Activated T-cell treated with anti-CD3 and anti-CD28 coated beads, Interleukin-2, amount 50 U/mL, for 4 hours (primary cell): ENCODE results near the gene ZDHHC11B. TPM values are rescaled to one million over a fixed set of nuclear protein-coding genes. Genes with fewer than 3 reads are reported as not detected.
"Not testable (repeated sequence)": the region's sequence is repeated elsewhere in the genome, so short reads cannot be mapped to it uniquely, and the experiment has no call there.

Experiments
- ATAC-seq, 2 donors: fragments of 200-7000 bp; cut with Tn5 transposase; one replicate each; pipeline ENCODE4 v1.10.0; 2021
- DNase-seq: peaks from one replicate; pipeline ENCODE4 v3.0.0-alpha.2; 2020
- H3K27me3 Mint-ChIP-seq: one replicate; pipeline ENCODE4 v1.8.0; 2021; ENCODE audit warnings: low read depth, mixed read lengths
- H3K36me3 Mint-ChIP-seq: one replicate; pipeline ENCODE4 v1.8.0; 2022; ENCODE audit warnings: mixed read lengths; ENCODE audit not compliant: insufficient read depth
- H3K4me1 Mint-ChIP-seq: one replicate; pipeline ENCODE4 v1.8.0; 2021; ENCODE audit warnings: low read depth, mixed read lengths
- H3K4me3 Mint-ChIP-seq: one replicate; pipeline ENCODE4 v1.8.0; 2021; ENCODE audit warnings: mild to moderate bottlenecking, moderate library complexity, mixed read lengths
- H3K9me3 Mint-ChIP-seq: one replicate; pipeline ENCODE4 v1.8.0; 2021; ENCODE audit warnings: mixed read lengths
- total RNA-seq, 3 donors: library from RNA; stranded (reverse); gene quantifications; one replicate each; pipeline ENCODE4 v1.2.1, GENCODE V29; 2021

Gene ZDHHC11B
- total RNA-seq, 3 donors from 2014 or later = 0.21 to 0.66 (median 0.30) TPM

DNA sequence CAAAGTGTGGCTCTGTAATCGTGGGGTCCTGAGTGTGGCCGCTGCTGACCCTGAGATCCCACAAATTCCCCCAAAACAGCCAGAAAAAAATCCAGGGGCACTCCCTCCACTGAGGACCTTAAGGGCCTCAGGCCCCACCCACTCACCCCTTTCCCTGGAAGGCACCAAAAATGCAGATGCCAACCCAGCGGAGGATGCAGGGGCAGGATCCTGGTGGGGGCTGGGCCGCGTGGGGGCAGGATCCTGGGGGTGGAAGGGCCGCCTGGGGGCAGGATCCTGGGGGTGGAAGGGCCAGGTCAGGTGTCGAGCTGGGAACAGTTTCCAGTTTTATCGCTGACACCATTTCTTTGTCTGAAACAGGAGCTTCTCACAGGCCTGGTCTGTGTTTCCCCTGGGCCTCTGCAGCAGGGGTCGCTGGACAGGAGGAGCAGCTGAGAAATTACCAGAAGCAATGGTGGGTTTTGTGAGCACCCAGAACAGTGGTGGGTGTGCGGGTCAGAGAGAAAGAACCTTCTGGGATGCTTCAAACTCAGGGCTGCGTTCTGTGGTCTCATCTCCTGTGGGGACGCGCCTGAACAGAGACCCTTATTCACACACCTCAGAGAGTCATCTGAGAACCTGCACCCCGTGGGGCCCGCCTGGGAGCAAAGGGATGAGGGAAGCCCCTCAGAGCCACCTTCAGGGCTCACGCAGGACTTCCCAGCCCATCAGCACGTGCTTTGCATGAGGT is 105.2 kb downstream of the ZDHHC11B start:
- H3K9me3 Mint-ChIP-seq, H3K4me3 Mint-ChIP-seq, ATAC-seq, H3K27me3 Mint-ChIP-seq, H3K4me1 Mint-ChIP-seq, DNase-seq, H3K36me3 Mint-ChIP-seq: not testable (repeated sequence)

DNA sequence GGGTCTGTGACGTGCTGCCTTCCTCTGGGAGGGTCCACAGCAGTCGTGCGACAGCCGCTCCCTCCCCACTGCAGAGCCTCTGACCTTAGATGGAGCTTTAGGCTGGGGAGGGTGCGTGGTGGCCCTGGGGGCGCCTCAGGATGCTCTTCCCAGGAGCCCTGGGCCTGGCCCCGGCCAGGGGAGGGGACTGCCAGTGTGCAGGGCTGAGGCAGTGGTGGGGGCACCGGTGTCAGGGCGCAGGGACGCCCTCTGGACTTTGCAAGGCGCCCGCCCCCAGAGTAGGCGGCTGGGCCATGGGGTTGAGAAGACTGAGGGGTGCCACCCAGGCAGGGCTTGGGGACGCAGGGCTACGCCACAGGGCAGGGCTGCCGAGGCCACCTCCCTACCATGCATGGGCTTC is 106.0 kb downstream of the ZDHHC11B start:
- H3K4me3 Mint-ChIP-seq, ATAC-seq, H3K36me3 Mint-ChIP-seq, H3K9me3 Mint-ChIP-seq, H3K4me1 Mint-ChIP-seq, H3K27me3 Mint-ChIP-seq, DNase-seq: not testable (repeated sequence)

- Mint-ChIP-seq H3K27me3 (peaks cover 3% of the 10 kb centered on the region), H3K36me3 (no peaks in the 10 kb centered on the region), H3K4me1 (peaks cover 8% of the 10 kb centered on the region), H3K9me3 (no peaks in the 10 kb centered on the region), H3K4me3 (no peak overlapping the region)
- DNase-seq (peak; percentile 4), ATAC-seq (no peak)
Observed at GRCh38 chr5:677131-678101, 107.1 kb downstream of the ZDHHC11B start.

- no peak for ATAC-seq
- no peak overlapping the region for H3K4me3 Mint-ChIP-seq
- no peaks in the 10 kb centered on the region for H3K36me3 Mint-ChIP-seq
- no peaks in the 10 kb centered on the region for H3K9me3 Mint-ChIP-seq
- no peak for DNase-seq
- peaks cover 3% of the 10 kb centered on the region for H3K27me3 Mint-ChIP-seq
- peaks cover 13% of the 10 kb centered on the region for H3K4me1 Mint-ChIP-seq
Observed at GRCh38 chr5:676699-677076, 107.8 kb downstream of the ZDHHC11B start.

DNA sequence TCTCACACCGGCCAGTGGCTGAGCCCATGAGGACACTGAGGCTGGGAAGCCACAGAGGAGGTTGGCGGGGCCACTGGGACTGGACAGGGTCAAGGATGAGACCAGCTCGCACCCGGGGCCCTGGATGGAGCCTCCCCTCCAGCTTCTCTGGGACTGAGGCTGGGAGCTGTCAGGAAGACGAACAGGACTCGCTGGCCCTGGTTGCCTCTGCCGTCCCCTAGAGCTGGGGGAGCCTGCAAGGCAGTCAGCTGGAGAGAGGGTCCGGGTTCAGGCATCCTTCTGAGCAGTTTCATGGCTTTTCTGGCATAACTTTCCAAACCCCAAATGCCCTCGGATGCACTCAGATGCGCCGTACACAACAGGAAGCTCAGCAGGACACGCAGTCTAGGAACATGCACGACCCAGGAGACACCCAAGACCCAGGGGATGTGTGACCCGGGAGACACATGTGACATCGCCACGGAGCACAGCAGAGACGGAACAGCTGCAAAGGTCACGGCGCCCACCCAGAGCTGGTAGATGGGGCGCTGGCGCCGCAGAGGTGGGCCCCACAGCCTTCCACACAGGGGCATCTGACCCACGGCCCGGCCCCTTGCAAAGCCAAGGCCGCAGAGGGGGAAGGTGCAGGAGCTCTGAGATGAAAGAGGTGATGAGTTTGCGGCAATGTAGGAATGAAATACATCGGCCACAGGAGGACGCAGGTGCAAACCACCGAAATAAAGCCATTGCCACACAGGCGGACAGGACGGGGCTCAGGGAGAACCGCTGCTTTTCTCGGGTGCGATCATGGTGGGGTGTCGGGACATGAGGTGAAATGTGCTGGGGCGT is 108.4 kb downstream of the ZDHHC11B start:
- Mint-ChIP-seq H3K4me3 (no peak overlapping the region), H3K9me3 (no peaks in the 10 kb centered on the region), H3K4me1 (peaks cover 13% of the 10 kb centered on the region), H3K36me3 (no peaks in the 10 kb centered on the region), H3K27me3 (peaks cover 3% of the 10 kb centered on the region)
- no peak for ATAC-seq
- DNase-seq = peak; percentile 3

DNA sequence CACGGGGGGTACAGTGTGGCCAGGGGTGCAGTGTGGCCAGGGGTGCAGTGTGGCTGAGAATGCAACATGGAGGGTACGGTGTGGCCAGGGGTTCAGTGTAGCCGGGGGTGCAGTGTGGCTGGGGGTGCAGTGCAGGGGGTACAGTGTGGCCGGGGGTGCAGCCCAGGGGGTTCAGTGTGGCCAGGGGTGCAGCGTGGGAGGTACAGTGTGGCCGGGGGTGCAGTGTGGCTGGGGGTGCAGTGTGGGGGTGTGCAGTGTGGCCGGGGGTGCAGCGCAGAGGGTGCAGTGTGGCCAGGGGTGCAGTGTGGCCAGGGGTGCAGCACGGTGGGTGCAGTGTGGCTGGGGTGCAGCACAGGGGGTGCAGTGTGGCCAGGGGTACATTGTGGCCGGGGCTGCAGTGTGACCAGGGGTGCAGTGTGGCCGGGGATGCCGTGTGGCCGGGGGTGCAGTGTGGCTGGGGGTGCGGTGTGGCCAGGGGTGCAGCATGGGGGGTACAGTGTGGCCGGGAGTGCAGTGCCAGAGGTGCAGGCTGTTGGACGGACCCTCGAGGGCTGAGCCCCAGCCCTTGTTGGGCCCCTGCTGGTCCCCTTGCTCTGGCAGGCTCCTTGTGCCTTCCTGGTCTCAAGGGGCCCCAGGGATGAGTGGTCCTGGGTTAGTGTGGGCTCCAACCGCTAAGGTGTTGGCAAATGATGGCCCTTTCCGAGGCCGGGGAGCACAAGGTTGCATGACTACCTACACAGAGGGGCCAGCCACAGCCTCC is 109.2 kb downstream of the ZDHHC11B start:
- peaks cover 13% of the 10 kb centered on the region for H3K4me1 Mint-ChIP-seq
- peak; percentile 2 for DNase-seq
- H3K4me3 Mint-ChIP-seq = no peak overlapping the region
- H3K27me3 Mint-ChIP-seq = peaks cover 3% of the 10 kb centered on the region
- no peak for ATAC-seq
- H3K9me3 Mint-ChIP-seq = no peaks in the 10 kb centered on the region
- H3K36me3 Mint-ChIP-seq = no peaks in the 10 kb centered on the region

DNA sequence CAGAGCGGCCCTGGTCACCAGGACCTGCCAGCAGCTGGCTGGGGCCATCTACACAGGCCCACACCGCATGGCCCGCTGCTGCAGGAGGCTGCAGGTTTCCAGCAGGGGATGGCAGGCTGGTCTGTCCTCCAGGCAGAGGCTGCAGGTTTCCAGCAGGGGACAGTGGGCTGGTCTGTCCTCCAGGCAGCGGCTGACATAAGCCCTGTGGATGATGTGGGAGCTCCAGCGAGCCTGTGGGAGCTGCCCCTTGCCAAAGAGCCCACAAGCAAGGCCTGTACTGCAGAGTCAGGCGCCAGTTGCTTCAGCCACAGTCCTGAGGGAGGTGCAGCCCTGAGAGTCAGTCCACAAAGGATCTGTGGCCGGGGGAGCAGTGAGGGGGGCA is 109.9 kb downstream of the ZDHHC11B start:
- no peak for ATAC-seq
- DNase-seq = no peak
- peaks cover 3% of the 10 kb centered on the region for H3K27me3 Mint-ChIP-seq
- H3K4me1 Mint-ChIP-seq = peaks cover 13% of the 10 kb centered on the region
- no peaks in the 10 kb centered on the region for H3K36me3 Mint-ChIP-seq
- H3K4me3 Mint-ChIP-seq = no peak overlapping the region
- H3K9me3 Mint-ChIP-seq = no peaks in the 10 kb centered on the region

- Mint-ChIP-seq H3K27me3 (peaks cover 3% of the 10 kb centered on the region), H3K4me3 (no peak overlapping the region), H3K4me1 (peaks cover 13% of the 10 kb centered on the region), H3K9me3 (no peaks in the 10 kb centered on the region), H3K36me3 (no peaks in the 10 kb centered on the region)
- no peak for DNase-seq
- no peak for ATAC-seq
Observed at GRCh38 chr5:673831-674629, 110.5 kb downstream of the ZDHHC11B start.

DNA sequence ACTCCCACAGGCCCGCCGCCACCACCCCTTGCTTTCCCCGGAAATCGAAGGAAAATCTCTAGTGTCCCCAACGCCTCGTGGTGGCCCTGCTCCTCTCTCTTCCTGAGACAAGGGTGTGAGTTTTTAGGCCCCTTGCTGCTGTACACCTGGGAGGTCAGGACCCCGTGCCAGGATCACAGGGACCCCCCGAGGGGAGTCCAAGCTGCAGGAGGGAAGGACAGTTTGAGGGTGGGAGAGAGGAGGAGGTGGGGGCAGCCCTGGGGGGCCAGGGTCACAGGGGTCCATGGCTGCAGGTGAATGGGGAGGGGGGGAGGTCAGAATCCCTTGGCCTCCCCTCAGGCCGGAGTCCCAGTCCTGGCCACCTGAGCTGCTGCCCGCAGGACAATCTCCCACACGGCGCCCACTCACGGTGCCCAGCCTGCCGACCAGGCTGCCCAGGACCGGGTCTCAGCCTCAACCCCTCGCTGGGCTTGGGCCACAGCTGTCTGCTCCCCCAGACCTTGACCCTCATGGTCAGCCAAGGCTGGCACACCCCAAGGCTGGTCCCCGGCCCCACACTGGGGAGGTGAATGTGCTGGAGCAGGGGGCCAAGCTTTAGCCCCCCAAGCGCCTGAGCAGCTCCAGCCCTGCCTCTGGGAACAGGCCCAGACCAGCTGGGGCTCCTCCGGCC is 111.2 kb downstream of the ZDHHC11B start:
- Mint-ChIP-seq H3K4me1 (peaks cover 13% of the 10 kb centered on the region), H3K36me3 (no peaks in the 10 kb centered on the region), H3K27me3 (peaks cover 3% of the 10 kb centered on the region), H3K9me3 (no peaks in the 10 kb centered on the region), H3K4me3 (peak overlapping the region; percentile 51)
- DNase-seq (no peak), ATAC-seq (no peak)

DNA sequence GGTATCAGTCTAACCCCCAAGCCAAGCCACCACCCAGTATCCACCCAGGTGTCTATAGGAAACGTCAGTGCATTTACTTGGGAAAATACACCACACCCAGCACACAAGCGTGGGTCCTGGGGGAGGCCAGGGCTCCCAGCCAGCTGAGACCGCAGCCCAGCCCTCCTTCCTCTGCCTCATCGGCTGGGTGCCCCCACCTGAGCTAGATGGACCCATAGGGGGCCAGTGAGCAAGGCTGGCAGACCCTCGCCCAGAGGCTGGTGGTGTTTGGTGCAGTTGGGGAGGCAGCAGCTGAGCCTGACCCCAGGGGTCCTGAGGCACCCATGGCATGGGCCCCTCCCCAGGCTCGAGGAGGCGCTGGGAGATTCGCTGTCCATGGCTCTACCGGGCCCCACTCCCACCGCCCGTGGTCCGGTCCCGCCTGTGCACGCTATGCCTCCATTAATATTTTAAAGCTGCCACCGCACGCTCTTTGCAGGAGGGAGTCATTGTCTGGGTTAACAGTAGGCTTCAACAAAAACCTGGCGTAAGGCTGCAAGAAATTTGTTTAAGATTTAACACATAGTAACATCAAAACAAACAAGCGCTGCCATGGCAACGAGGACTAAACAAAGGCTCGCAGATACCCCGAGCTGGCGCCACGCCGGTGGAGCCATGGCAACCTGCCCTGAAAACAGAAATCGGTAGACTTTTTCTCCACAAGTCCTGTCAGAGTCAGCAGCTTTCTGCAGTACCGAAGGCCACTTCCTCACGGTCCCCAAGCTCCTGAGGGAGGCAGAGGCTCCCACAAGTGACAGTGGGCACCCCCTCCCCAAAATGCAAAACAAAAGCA is 112.0 kb downstream of the ZDHHC11B start:
- Mint-ChIP-seq H3K9me3 (no peaks in the 10 kb centered on the region), H3K4me3 (peak overlapping the region; percentile 51), H3K4me1 (peaks cover 13% of the 10 kb centered on the region), H3K36me3 (peaks cover under 1% of the 10 kb centered on the region), H3K27me3 (peaks cover 3% of the 10 kb centered on the region)
- ATAC-seq (peak; percentile 24 to 27), DNase-seq (peak; percentile 49)

GRCh38 chr5:671459-672328 is 112.8 kb downstream of the ZDHHC11B start:
- no peak overlapping the region for H3K4me3 Mint-ChIP-seq
- ATAC-seq (peak; percentile 81 to 82), DNase-seq (peak; percentile 62)
- H3K4me1 Mint-ChIP-seq = peaks cover 13% of the 10 kb centered on the region
- no peaks in the 10 kb centered on the region for H3K9me3 Mint-ChIP-seq
- H3K27me3 Mint-ChIP-seq = peaks cover 3% of the 10 kb centered on the region
- H3K36me3 Mint-ChIP-seq = peaks cover 6% of the 10 kb centered on the region
